ENCODE data around the gene RAVER1.
"Not testable (repeated sequence)": the region's sequence is repeated elsewhere in the genome, so short reads cannot be mapped to it uniquely, and the experiment has no call there.

Gene RAVER1

DNA sequence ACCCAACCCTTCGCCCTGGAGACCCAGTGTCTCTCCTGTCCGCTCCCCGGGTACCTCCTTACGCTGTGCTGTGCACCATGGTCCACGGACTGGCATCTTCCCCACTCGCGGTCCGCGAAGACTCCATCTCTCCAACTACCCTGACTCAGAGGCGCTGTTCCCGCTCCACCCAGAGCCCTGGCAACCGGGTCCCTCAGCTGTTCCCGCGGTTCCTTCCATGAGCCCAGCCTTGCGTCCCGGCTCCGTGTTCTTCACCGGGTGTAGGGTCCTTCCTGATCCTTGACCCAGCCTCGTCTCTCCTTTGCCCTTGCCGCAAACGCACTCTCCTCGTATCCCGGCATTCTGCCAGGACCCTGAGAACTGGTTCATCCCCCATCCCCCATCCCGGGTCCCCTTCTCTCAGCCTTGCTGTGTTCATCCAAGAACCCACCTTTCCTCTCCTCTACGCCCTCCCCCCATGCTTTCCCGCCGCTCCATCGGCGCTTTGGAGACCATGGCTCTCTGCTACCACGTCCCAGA, 42.9 kb downstream of the RAVER1 start:
- DNase-seq = no peak

- DNase-seq = no peak
Measured at GRCh38 chr19:10289836-10290356, 43.4 kb downstream of the RAVER1 start, which contains the start of gene ICAM5. Gene ICAM5 (plus strand): TSS chr19:10289952. CDS start chr19:10290044, 92 bp downstream.

DNA sequence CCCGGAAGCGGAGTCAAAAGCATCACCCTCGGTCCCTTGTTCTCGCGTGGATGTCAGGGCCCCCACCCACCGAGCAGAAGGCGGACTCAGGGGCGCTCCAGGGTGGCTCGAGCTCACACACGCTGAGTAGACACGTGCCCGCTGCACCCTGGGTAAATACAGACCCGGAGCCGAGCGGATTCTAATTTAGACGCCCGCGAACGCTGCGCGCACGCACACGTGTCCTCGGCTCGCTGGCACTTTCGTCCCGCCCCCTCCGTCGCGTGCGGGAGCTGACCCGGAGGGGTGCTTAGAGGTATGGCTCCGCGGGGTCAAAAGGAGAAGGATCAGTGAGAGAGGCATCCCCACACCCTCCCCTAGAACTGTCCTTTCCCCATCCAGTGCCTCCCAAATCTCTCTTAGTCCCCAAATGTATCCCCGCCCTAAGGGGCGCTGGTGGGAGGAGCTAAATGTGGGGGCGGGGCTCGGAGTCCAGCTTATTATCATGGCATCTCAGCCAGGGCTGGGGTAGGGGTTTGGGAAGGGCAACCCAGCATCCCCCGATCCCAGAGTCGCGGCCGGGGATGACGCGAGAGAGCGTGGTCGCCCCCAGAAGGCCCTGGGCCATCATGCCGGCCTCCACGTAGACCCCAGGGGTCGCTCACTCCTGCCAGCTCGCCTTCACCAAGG, 44.0 kb downstream of the RAVER1 start:
- peak; percentile 43 for DNase-seq

GRCh38 chr19:10288662-10289166, 44.6 kb downstream of the RAVER1 start:
- DNase-seq = no peak

DNA sequence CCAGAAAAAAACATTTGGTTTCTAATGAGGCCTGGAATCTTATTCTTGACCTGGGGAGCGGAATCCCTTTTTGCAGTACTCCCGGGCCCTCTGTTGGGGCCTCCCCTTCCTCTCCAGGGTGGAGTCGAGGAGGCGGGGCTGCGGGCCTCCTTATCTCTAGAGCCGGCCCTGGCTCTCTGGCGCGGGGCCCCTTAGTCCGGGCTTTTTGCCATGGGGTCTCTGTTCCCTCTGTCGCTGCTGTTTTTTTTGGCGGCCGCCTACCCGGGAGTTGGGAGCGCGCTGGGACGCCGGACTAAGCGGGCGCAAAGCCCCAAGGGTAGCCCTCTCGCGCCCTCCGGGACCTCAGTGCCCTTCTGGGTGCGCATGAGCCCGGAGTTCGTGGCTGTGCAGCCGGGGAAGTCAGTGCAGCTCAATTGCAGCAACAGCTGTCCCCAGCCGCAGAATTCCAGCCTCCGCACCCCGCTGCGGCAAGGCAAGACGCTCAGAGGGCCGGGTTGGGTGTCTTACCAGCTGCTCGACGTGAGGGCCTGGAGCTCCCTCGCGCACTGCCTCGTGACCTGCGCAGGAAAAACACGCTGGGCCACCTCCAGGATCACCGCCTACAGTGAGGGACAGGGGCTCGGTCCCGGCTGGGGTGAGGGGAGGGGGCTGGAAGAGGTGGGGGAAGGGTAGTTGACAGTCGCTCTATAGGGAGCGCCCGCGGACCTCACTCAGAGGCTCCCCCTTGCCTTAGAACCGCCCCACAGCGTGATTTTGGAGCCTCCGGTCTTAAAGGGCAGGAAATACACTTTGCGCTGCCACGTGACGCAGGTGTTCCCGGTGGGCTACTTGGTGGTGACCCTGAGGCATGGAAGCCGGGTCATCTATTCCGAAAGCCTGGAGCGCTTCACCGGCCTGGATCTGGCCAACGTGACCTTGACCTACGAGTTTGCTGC, 46.3 kb downstream of the RAVER1 start, which contains the start of gene ICAM4:
ICAM4 (plus strand) TSS at position 153 of the 935 bp plus-strand sequence; CDS start at position 211, 58 bp downstream.
- DNase-seq = no peak

GRCh38 chr19:10285393-10285792, 47.9 kb downstream of the RAVER1 start:
- DNase-seq = no peak

GRCh38 chr19:10284960-10285278, 48.4 kb downstream of the RAVER1 start:
- DNase-seq = no peak

- no peak for DNase-seq
Measured at GRCh38 chr19:10284065-10284959, 49.0 kb downstream of the RAVER1 start.

DNA sequence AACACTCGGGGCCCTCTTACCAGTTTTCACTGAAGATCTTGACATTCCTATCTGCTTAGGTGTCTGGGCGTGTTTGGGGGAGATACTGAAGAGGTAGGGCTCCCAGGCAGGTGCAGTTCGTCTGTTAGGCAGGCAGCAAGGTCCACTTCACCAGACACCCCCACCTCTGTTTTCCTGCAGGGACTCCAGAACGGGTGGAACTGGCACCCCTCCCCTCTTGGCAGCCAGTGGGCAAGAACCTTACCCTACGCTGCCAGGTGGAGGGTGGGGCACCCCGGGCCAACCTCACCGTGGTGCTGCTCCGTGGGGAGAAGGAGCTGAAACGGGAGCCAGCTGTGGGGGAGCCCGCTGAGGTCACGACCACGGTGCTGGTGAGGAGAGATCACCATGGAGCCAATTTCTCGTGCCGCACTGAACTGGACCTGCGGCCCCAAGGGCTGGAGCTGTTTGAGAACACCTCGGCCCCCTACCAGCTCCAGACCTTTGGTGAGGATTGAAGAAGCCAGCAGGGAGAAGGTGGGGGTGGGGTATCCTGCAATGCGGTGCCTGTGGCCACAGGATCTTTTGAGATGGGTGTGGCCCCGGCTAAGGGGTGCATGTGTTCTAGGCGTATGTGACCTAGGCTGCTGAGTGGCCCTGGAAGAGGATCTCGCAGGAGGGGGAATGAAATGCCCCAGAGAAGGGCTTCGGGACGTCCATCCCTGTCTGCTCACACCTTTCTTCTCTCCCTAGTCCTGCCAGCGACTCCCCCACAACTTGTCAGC, 49.8 kb downstream of the RAVER1 start:
- DNase-seq = no peak

DNA sequence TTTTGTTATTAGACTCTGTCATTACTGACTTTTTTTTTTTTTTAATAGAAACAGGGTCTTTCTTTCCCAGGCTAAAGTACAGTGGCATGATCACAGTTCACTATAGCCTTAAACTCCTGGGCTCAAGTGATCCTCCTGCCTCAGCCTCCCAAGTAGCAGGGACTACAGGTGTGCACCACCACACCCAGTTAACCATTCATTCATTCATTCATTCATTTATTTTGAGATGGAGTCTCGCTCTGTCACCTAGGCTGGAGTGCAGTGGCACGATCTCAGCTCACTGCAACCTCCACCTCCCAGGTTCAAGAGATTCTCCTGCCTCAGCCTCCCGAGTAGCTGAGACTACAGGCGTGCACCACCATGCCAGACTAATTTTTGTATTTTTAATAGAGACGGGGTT, 51.3 kb downstream of the RAVER1 start:
- not testable (repeated sequence) for DNase-seq

GRCh38 chr19:10279737-10280442, 53.4 kb downstream of the RAVER1 start:
- no peak for DNase-seq

DNA sequence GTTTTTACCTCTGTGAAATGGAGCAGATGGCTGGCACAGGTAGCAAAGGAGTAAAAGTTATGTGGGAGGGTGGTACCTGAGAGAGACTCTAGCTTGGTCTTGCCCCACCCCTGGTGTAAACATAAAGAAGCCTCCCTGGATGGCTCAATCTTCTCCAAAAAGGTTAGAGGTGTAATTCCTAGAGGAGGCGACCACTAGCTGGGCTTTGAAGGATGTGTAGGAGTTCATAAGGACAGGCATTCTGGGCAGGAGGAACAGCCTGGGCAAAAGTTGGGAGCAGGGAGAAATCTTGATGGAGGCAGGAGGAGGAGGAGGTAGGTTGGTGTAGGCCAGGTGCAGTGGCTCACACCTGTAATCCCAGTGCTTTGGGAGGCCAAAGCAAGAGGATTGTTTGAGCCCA, 54.4 kb downstream of the RAVER1 start:
- DNase-seq = no peak

GRCh38 chr19:10277795-10278589, 55.3 kb downstream of the RAVER1 start:
- no peak for DNase-seq

- no peak for DNase-seq
Measured at GRCh38 chr19:10274589-10274988, 58.7 kb downstream of the RAVER1 start.

DNA sequence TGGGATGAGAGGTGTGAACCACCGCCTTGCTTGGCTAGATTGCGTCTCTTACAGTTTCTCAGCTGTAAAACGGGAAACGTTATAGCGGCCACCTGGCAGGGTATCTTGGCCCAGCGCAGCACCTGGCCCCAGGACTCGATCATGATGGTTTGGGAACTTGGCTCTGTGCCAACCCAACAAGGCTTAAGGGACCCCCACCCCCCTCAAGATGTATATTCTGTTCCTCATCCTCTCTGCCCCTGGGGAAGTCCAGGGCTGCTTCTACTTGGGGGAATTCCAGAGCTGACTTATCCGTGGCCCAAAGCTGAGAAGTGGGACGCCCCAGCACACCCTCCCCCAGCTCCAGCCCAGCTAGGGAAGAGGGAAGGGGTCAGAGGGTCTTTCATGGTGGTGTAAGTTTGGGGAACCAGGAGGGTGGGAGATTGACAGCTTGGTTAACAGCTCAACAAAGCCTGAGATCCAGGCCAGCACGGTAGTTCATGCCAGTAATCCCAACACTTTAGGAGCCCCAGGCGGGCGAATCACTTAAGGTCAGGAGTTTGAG, 61.7 kb downstream of the RAVER1 start:
- peak; percentile 37 for DNase-seq

GRCh38 chr19:10270616-10271394, 62.5 kb downstream of the RAVER1 start, which contains the start of gene ICAM1:
Gene ICAM1 (plus strand): TSS chr19:10271120. CDS start chr19:10271160, 40 bp downstream.
- peak; percentile 63 for DNase-seq

GRCh38 chr19:10270180-10270615, 63.1 kb downstream of the RAVER1 start:
- DNase-seq = peak; percentile 58
